OCI-LY7 (cell line): ENCODE measurements around the gene CASK.

Source experiments
- CTCF ChIP-seq: fragments of 200-600 bp; sonication (generic); conservative IDR thresholded peaks from 2 replicates; pipeline ENCODE4 v1.5.1; 2014; ENCODE audit warnings: mild to moderate bottlenecking, antibody characterized with exemption, low read length, moderate library complexity, mixed read lengths
- EZH2phosphoT487 ChIP-seq: fragments of 200-600 bp; sonication (generic); IDR thresholded peaks from 2 replicates; pipeline ENCODE4 v1.6.1; 2018; ENCODE audit warnings: low read depth, borderline replicate concordance, mild to moderate bottlenecking, mixed run types, antibody characterized with exemption, low read length, moderate library complexity, mixed read lengths

- TF ChIP-seq CTCF (no peak), EZH2phosphoT487 (no peak)
Observed at GRCh38 chrX:41799661-41800060, 123.7 kb downstream of the CASK start.
